Middle frontal gyrus (tissue), 1 donor: ENCODE data around the gene NRP1.
"Not testable (repeated sequence)": the region's sequence is repeated elsewhere in the genome, so short reads cannot be mapped to it uniquely, and the experiment has no call there.

ENCODE experiments used
- DNase-seq: peaks from one replicate; pipeline ENCODE4 v3.0.0-alpha.2; 2015; ENCODE audit warnings: low spot score; ENCODE audit errors: extremely low spot score

Gene NRP1

GRCh38 chr10:33334153-33334804 lies at the start of gene NRP1:
NRP1 (minus strand) TSS chr10:33334667; CDS start chr10:33334382, 285 bp downstream.
- no peak for DNase-seq

GRCh38 chr10:33384201-33384600 lies 49.7 kb upstream of the NRP1 start:
- DNase-seq: not testable (repeated sequence)

- DNase-seq: no peak
These were observed 48.6 kb upstream of the NRP1 start for GRCh38 chr10:33382921-33383713.

DNA sequence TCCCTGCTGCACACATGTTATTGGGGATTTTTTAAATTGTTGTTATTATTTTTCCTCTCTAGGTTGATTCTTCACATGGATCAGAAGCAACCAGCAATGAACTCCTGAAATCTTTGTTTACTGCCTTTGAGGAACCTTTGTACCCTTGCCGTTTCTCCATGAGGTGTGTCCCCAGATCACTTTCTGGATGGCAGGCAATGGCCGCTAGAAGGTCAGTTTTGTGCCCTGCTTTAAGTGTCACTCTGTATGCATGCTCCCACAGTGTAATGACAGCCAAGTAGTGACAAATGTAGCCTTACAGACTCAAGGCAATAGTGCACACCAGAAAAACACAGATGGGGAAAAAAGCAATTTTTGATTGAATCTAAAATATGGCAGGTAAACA lies 47.7 kb upstream of the NRP1 start:
- DNase-seq: no peak

- no peak for DNase-seq
These were observed 47.2 kb upstream of the NRP1 start for GRCh38 chr10:33381451-33382215.

DNA sequence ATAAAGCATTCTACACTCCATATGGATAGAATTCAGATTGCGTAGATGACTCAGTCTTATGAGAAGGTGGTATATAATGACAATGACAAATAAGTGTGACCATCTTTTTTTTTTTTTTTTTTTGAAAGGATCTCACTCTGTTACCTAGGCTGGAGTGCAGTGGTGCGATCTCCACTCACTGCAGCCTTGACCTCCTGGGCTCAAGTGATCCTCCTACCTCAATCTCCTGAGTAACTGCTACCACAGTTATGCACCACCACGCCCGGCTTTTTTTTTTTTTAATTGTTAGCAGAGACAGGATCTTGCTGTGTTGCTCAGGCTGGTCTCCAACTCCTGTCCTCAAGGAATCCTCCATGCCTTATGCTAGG lies 43.2 kb upstream of the NRP1 start:
- no peak for DNase-seq

GRCh38 chr10:33376976-33377657 lies 42.6 kb upstream of the NRP1 start:
- no peak for DNase-seq

DNA sequence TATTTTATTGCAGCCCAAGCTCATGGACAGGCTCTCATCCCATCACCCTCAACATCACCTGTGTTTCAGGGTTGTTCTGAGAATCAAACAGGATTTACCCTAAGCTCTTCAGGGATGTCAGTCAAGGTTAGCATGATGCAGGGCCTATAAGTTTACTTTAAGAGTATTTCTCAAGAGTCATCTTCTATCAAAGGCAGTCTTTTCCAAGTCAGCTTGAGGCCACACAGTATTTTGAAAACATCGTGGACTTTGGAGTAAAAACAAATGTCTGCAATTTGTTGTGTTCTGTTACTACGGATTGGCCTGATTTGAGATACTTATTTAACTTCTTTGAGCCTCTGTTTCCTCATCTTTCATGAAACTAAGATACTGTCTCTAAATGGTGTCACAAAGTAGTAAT lies 42.0 kb upstream of the NRP1 start:
- no peak for DNase-seq

- no peak for DNase-seq
These were observed 38.8 kb upstream of the NRP1 start for GRCh38 chr10:33373263-33373662.

DNA sequence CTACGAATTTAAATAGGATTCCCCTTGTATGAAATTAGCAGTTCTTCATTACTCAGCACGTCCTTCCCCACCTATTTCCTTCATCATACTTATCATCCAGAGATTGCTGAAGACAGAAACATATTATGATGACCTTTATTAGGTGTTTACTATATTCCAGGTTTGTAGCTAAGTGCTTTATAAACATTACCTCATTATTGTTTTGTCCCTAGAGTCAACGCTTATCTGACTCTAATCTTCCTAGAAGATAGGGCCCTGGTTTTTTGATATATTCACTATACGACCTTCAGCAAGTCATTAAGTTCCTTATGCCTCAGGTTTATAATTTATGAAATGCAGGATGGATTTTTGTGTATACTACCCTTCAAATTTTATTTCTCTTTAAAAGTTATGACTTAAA lies 36.8 kb upstream of the NRP1 start:
- DNase-seq: no peak

GRCh38 chr10:33370434-33370930 lies 36.0 kb upstream of the NRP1 start:
- no peak for DNase-seq

DNA sequence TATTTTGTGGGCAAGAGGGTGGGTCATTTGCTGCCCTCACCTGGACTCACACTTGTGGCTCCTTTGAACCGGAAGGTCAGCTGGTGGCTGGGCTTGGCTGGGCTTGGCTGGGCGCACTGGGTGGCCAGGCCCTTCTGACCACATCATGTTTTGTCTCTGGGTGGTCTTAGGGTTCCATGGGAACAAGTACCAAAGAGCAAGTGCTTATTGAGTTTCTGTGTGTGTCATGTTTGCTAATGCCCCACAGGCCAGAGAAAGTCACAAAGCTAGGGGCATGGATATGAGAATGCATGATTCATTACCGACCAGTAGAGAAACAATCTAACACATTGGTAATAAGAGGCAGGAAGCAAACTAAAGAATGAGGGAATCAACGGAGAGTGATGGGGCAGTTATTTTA lies 33.6 kb upstream of the NRP1 start:
- DNase-seq: no peak

- DNase-seq: no peak
These were observed 31.5 kb upstream of the NRP1 start for GRCh38 chr10:33365871-33366411.

GRCh38 chr10:33365301-33365700 lies 30.8 kb upstream of the NRP1 start:
- DNase-seq: no peak

- DNase-seq: no peak
These were observed 28.6 kb upstream of the NRP1 start for GRCh38 chr10:33363106-33363505.

DNA sequence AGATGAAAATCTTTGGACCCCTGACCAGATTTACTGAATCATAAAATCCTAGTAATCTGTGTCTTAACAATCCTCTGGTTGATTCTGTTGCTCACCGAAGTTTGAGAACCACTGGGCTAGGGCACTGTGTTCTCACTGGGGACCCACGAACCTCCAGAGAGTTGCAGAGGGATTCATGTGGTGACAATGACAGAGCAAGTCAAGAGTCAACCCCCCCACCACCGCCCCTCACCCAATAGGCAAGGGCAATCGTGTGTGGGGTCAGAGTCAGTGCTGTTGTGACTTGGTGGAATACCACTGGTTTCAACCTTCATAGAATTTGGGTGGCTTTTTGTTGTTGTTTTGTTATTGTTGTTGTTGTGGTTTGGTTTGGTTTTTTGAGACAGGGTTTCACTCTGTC lies 23.5 kb upstream of the NRP1 start:
- DNase-seq: no peak

DNA sequence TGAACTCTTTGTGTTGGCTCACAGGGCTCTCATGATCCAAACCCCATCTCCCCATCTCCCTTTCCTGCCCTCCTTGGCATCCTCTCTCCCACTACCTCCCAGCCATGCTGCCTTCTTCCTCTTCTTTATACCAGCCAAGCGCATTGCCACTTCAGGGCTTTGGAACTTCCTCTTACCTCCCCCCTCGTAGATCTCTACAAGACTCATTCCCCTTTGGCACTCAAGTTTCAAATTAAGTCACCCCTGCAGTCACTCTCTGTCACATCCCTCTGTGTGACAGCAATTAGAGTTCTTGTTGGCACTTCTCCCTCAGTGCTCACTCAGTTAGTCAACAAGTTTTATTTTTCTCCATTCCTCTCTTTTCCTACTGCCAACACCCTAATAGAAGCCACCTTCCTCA lies 20.8 kb upstream of the NRP1 start:
- DNase-seq: no peak

DNA sequence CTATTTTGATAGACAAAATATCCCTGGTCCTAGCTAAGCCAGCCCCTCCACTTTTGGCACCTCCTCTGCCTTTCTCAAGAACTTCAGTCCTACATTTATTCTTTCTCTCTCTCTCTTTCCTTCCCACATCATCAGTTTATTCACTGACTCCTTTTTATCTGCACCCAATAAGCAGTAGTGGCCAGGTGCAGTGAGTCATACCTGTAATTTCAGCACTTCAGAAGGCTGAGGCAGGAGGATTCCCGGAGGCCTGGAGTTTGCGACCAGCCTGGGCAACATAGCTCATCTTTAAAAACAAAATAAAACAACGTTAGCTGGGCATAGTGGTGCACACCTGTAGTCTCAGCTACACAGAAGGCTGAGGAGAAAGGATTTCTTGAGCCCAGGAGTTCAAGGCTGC lies 19.4 kb upstream of the NRP1 start:
- DNase-seq: no peak

- DNase-seq: no peak
These were observed 18.9 kb upstream of the NRP1 start for GRCh38 chr10:33353334-33353733.

- no peak for DNase-seq
These were observed 18.1 kb upstream of the NRP1 start for GRCh38 chr10:33352615-33353014.

DNA sequence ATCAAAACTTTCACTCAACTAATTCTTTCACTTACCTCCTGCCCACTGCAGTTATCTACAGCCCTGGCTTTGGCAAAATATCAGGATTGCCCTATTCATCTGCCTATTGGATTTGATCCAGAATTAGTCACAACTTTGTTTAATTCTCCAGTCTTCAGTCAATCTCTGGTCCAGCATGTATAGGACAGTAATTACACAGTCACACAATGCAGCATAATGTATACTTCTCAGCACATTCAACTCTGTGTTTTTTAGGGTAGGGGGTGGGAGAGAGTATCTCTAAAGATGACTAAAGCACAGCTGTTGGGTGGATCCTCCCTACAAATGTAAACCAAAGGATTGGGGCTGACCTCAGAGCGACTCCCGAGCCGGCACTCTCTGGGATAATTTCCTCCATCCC lies 17.7 kb upstream of the NRP1 start:
- no peak for DNase-seq
